ENCODE measurements around the gene SMARCC2. TPM values are rescaled to one million over a fixed set of nuclear protein-coding genes. Genes with fewer than 3 reads are reported as not detected.

The SMARCC2 gene
- total and polyA plus RNA-seq, 2 of the 13 experiments (the other 11 are each of a cell fraction or from before 2014, with no cell fraction given), result 21.3 to 24.1 TPM

GRCh38 chr12:56116267-56117081, 72.8 kb downstream of the SMARCC2 start, which contains the start of gene RPL41 (continued):
- TF ChIP-seq PRDM10 (CRISPR knock-in tag; IDR thresholded peaks at IDR 0.05; ENCODE audit: low read depth) (peak; percentile 57), ZNF296 (CRISPR knock-in tag; conservative IDR thresholded peaks at IDR 0.05) (no peak), USF2 (IDR thresholded peaks at IDR 0.05; ENCODE audit: low read depth, low read length) (no peak), USF2 (CRISPR knock-in tag; IDR thresholded peaks at IDR 0.05; ENCODE audit: borderline replicate concordance) (no peak), SNAI1 (CRISPR knock-in tag; IDR thresholded peaks at IDR 0.05; ENCODE audit: borderline replicate concordance) (no peak), FOSL2 (CRISPR knock-in tag; IDR thresholded peaks at IDR 0.05) (peak; percentile 44; the same call in 1 of the 2 replicates), ASH2L (IDR thresholded peaks at IDR 0.05; ENCODE audit: insufficient read length, low read depth, low read length) (peak; percentile 83), ZSCAN30 (CRISPR knock-in tag; IDR thresholded peaks at IDR 0.05) (no peak), FOXK1 (CRISPR knock-in tag; IDR thresholded peaks at IDR 0.05; ENCODE audit: borderline replicate concordance, low read depth) (peak; percentile 53; the same call in 1 of the 2 replicates), IRF9 (CRISPR knock-in tag; IDR thresholded peaks at IDR 0.05; ENCODE audit: borderline replicate concordance) (peak; percentile 41; the same call in 1 of the 2 replicates), KAT8 (CRISPR knock-in tag; IDR thresholded peaks at IDR 0.05) (peak; percentile 86), MXD1 (CRISPR knock-in tag; IDR thresholded peaks at IDR 0.05) (peak; percentile 61; the same call in 1 of the 2 replicates), ZMYM4 (CRISPR knock-in tag; IDR thresholded peaks at IDR 0.05) (peak; percentile 78), THAP8 (CRISPR knock-in tag; IDR thresholded peaks at IDR 0.05; ENCODE audit: borderline replicate concordance) (no peak), GABPA (IDR thresholded peaks at IDR 0.05; ENCODE audit: low read depth, low read length) (peak; percentile 68), GABPA (CRISPR knock-in tag; IDR thresholded peaks at IDR 0.05; ENCODE audit: low read depth) (peak; percentile 96), PCBP1 (IDR thresholded peaks at IDR 0.05; ENCODE audit: borderline replicate concordance, low read depth, low read length) (no peak), FOSL1 (CRISPR knock-in tag; IDR thresholded peaks at IDR 0.05; ENCODE audit: borderline replicate concordance) (no peak), ZNF660 (CRISPR knock-in tag; IDR thresholded peaks at IDR 0.05; ENCODE audit: borderline replicate concordance, low read depth) (no peak), NCOA5 (CRISPR knock-in tag; IDR thresholded peaks at IDR 0.05) (no peak), ZNF510 (CRISPR knock-in tag; IDR thresholded peaks at IDR 0.05; ENCODE audit: low read depth) (peak; percentile 96)
